GM12878 (cell line): ENCODE results near the gene PELI2. TPM values are rescaled to one million over a fixed set of nuclear protein-coding genes. Genes with fewer than 3 reads are reported as not detected.

Source experiments
- ATAC-seq: fragments of 200-7000 bp; cut with Tn5 transposase; 3 replicates; pipeline ENCODE4 v1.9.1; 2020; ENCODE audit warnings: mild to moderate bottlenecking, moderate library complexity
- BruUV-seq: library from RNA; stranded (reverse); fragments of 400-500 nt; replicated peaks from 2 replicates; lab custom pipeline; 2021; lab: Mats Ljungman, UMichigan
- CTCF ChIA-PET: fragments of 300-600 bp; sonication (Branson Sonifier 250); formaldehyde crosslinking; extraction: SDS; loops from one replicate; lab custom pipeline; 2021; ENCODE audit warnings: inconsistent platforms; lab: Yijun Ruan, JAX
- POLR2A ChIA-PET: fragments of 350-600 bp; formaldehyde crosslinking; extraction: SDS; loops from one replicate; lab custom pipeline; 2021; ENCODE audit warnings: inconsistent platforms; lab: Charles Lee
- RAD21 ChIA-PET: fragments of 300-600 bp; sonication (Branson Sonifier 250); formaldehyde crosslinking; loops from one replicate; lab custom pipeline; 2023; ENCODE audit warnings: antibody characterized with exemption; ENCODE audit not compliant: unreplicated experiment; lab: Charles Lee
- SMC1A ChIA-PET: fragments of 300-600 bp; sonication (Branson Sonifier 250); formaldehyde crosslinking; loops from one replicate; lab custom pipeline; 2023; ENCODE audit not compliant: unreplicated experiment, uncharacterized antibody; lab: Charles Lee
- DNase-seq: peaks from one replicate; pipeline ENCODE4 v3.0.0-alpha.2; 2011; ENCODE audit warnings: low read depth, low spot score
- FAIRE-seq: peaks from 3 replicates; lab custom pipeline; 2011; peaks lifted over from hg19 to GRCh38; lab: Jason Lieb, UNC
- H2AFZ ChIP-seq: 2 replicates; pipeline ENCODE4 v1.6.0; 2011; ENCODE audit warnings: low read depth, low read length, control low read depth; ENCODE audit not compliant: control insufficient read depth
- H3K27ac ChIP-seq: 2 replicates; pipeline ENCODE4 v1.5.1; 2011; ENCODE audit warnings: control low read depth; ENCODE audit not compliant: control insufficient read depth, insufficient read depth
- H3K27me3 ChIP-seq, 2 experiments: replicated peaks in 1 of 2; 2 replicates each; pipeline versions ENCODE4 v1.6.0 to v1.6.1; 2011; ENCODE audit warnings: low read length in 1 of 2; ENCODE audit not compliant: control insufficient read depth in 2 of 2, insufficient read depth in 2 of 2
- H3K36me3 ChIP-seq, 2 experiments: 2 replicates each; pipeline ENCODE4 v1.5.1; 2011; ENCODE audit warnings: low read length in 1 of 2; ENCODE audit not compliant: control insufficient read depth in 2 of 2, insufficient read depth in 2 of 2
- H3K4me1 ChIP-seq: 2 replicates; pipeline ENCODE4 v1.6.1; 2011; ENCODE audit warnings: mild to moderate bottlenecking, low read length, moderate library complexity, mixed read lengths; ENCODE audit not compliant: control insufficient read depth, insufficient read depth
- H3K4me2 ChIP-seq: 2 replicates; pipeline ENCODE4 v1.6.0; 2011; ENCODE audit warnings: control low read depth; ENCODE audit not compliant: control insufficient read depth, insufficient read depth
- H3K4me3 ChIP-seq: fragments of 200-600 bp; sonication (generic); 2 replicates; pipeline ENCODE4 v1.5.1; 2016
- H3K79me2 ChIP-seq: 2 replicates; pipeline ENCODE4 v1.6.0; 2011; ENCODE audit warnings: low read length; ENCODE audit not compliant: control insufficient read depth, insufficient read depth
- H3K9ac ChIP-seq: 2 replicates; pipeline ENCODE4 v1.8.0; 2011; ENCODE audit warnings: low read length, control low read depth, mixed read lengths; ENCODE audit not compliant: control insufficient read depth, insufficient read depth
- H3K9me3 ChIP-seq: replicated peaks from 3 replicates; pipeline ENCODE4 v1.5.1; 2011; ENCODE audit warnings: mild to moderate bottlenecking, low read length; ENCODE audit not compliant: control insufficient read depth, insufficient read depth
- H4K20me1 ChIP-seq: 2 replicates; pipeline ENCODE4 v1.6.0; 2011; ENCODE audit not compliant: control insufficient read depth, insufficient read depth
- IRF4 ChIP-seq: IDR thresholded peaks from 2 replicates; pipeline ENCODE4 v1.6.1; 2011; ENCODE audit warnings: low read depth, low read length
- MXI1 ChIP-seq: fragments of 150-350 bp; IDR thresholded peaks from 2 replicates; pipeline ENCODE4 v1.6.1; 2011; ENCODE audit warnings: low read depth, mild to moderate bottlenecking, inconsistent platforms, low read length, improper control_type of control experiment
- NR2C2 ChIP-seq: IDR thresholded peaks from 2 replicates; pipeline ENCODE4 v1.6.1; 2011; ENCODE audit warnings: borderline replicate concordance, low read depth; ENCODE audit not compliant: control insufficient read depth, insufficient read length
- RELA ChIP-seq: fragments of 450-650 bp; IDR thresholded peaks from 2 replicates; pipeline ENCODE4 v1.8.0; 2014; ENCODE audit warnings: borderline replicate concordance; ENCODE audit not compliant: partially characterized antibody
- SMARCA5 ChIP-seq: fragments of 450-650 bp; IDR thresholded peaks from 2 replicates; pipeline ENCODE4 v1.6.1; 2017; ENCODE audit warnings: mild to moderate bottlenecking
- WGBS: methylation state at CpG from one replicate; pipeline ENCODE4 v1.1.6; 2016; ENCODE audit warnings: low lambda C conversion rate; ENCODE audit not compliant: insufficient replicate concordance, insufficient coverage; ENCODE audit errors: missing lambda C conversion rate; 5-methylcytosine and 5-hydroxymethylcytosine counted together
- in situ Hi-C: fragments of 300-500 bp; cut with MboI; formaldehyde crosslinking; loops from 9 replicates; pipeline ENCODE4 v1.14.3; 2018; ENCODE audit warnings: mixed read lengths
- intact Hi-C: fragments of 100-400 bp; cut with micrococcal nuclease; formaldehyde crosslinking; loops from one replicate; pipeline ENCODE4 v1.14.2; 2022; ENCODE audit not compliant: unreplicated experiment
- polyA plus RNA-seq, 11 experiments: library from polyadenylated mRNA; depleted of rRNA in 4 of 11; unstranded in 6 of 11; stranded (reverse) in 5 of 11; fragments of >200 nt; fragmentation: Nextera tagmentation in 4 of 11; fragmentation: Illumina TruSeq in 1 of 11; extraction: Ambion mirVana in 4 of 11; extraction: Trizol in 1 of 11; gene quantifications; 1 replicate in 1 of 11; 2 replicates in 10 of 11; pipeline versions ENCODE4 v1.2.1 to v1.2.3, GENCODE V29; 2011 to 2016; ENCODE audit warnings: inconsistent platforms in 2 of 11, missing spikeins in 2 of 11, low read depth in 1 of 11
- total RNA-seq, 4 experiments: library from RNA; depleted of rRNA in 3 of 4; stranded (reverse); fragments of >200 nt in 3 of 4; fragmentation: Illumina TruSeq in 1 of 4; extraction: Trizol in 1 of 4; gene quantifications; 2 replicates each; pipeline versions ENCODE4 v1.2.1 to v1.2.3, GENCODE V29; 2013 to 2021
- TF ChIP-seq, protein P1 (sequence below): IDR thresholded peaks from 2 replicates; pipeline ENCODE4 v1.6.1; 2012; ENCODE audit warnings: low read length, inconsistent platforms
- TF ChIP-seq, protein P2 (sequence below): fragments of 450-650 bp; formaldehyde crosslinking; IDR thresholded peaks from 2 replicates; pipeline ENCODE4 v1.4.0; 2020; ENCODE audit warnings: mild to moderate bottlenecking, moderate library complexity

PELI2 gene
- total and polyA plus RNA-seq, 10 of the 15 experiments (the other 5 are each of a cell fraction or from before 2014, with no cell fraction given), result under 0.01 to 0.10 (median 0.01) TPM; not detected in 3

DNA sequence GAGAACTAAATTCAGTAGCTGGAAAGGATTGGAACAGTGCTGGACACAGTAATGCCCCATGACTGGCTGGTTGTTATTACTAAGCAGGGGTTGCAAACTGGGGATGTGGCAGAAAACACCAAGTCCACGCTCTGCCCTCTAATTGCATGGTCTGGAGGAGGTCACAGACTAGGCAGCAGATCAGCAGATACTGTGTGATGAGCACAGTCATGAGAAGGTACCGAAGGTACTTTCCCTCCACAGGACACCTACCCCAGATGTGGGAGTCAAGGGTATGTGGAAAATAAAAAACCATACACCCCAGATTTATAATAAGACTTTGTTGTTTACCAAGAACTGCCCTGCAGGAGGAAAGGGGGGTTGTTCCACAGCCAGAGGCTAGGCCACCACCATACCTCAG lies 175.3 kb downstream of the PELI2 start:
- Histone ChIP-seq H3K9ac (no peak overlapping the region), H3K4me2 (no peak overlapping the region)
- SMC1A ChIA-PET, result interaction anchor here (1.4 kb wide), 1 partner anchor 42 kb away, joined by 3 read pairs; no protein-coding TSS in a partner anchor
- BruUV-seq, result no TSS peak
- TF ChIP-seq NR2C2 (no peak), MXI1 (no peak), IRF4 (no peak), RELA (no peak), SMARCA5 (no peak)
- TF ChIP-seq, protein P1, sequence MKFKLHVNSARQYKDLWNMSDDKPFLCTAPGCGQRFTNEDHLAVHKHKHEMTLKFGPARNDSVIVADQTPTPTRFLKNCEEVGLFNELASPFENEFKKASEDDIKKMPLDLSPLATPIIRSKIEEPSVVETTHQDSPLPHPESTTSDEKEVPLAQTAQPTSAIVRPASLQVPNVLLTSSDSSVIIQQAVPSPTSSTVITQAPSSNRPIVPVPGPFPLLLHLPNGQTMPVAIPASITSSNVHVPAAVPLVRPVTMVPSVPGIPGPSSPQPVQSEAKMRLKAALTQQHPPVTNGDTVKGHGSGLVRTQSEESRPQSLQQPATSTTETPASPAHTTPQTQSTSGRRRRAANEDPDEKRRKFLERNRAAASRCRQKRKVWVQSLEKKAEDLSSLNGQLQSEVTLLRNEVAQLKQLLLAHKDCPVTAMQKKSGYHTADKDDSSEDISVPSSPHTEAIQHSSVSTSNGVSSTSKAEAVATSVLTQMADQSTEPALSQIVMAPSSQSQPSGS, result no peak
- TF ChIP-seq, protein P2, sequence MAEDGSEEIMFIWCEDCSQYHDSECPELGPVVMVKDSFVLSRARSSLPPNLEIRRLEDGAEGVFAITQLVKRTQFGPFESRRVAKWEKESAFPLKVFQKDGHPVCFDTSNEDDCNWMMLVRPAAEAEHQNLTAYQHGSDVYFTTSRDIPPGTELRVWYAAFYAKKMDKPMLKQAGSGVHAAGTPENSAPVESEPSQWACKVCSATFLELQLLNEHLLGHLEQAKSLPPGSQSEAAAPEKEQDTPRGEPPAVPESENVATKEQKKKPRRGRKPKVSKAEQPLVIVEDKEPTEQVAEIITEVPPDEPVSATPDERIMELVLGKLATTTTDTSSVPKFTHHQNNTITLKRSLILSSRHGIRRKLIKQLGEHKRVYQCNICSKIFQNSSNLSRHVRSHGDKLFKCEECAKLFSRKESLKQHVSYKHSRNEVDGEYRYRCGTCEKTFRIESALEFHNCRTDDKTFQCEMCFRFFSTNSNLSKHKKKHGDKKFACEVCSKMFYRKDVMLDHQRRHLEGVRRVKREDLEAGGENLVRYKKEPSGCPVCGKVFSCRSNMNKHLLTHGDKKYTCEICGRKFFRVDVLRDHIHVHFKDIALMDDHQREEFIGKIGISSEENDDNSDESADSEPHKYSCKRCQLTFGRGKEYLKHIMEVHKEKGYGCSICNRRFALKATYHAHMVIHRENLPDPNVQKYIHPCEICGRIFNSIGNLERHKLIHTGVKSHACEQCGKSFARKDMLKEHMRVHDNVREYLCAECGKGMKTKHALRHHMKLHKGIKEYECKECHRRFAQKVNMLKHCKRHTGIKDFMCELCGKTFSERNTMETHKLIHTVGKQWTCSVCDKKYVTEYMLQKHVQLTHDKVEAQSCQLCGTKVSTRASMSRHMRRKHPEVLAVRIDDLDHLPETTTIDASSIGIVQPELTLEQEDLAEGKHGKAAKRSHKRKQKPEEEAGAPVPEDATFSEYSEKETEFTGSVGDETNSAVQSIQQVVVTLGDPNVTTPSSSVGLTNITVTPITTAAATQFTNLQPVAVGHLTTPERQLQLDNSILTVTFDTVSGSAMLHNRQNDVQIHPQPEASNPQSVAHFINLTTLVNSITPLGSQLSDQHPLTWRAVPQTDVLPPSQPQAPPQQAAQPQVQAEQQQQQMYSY, result no peak
- TF ChIP-seq, all 136 proteins: peak for 0
- H3K4me3 ChIP-seq, result no peak overlapping the region
- 13% methylated on average over 2 of the region's 2 CpGs for WGBS
- ATAC-seq, result no peak
- no peaks in the 10 kb centered on the region for H3K9me3 ChIP-seq
- no peak overlapping the region for H2AFZ ChIP-seq
- H3K27ac ChIP-seq, result no peak overlapping the region
- H4K20me1 ChIP-seq, result no peaks in the 10 kb centered on the region
- no peaks in the 10 kb centered on the region for H3K36me3 ChIP-seq
- CTCF ChIA-PET, result no interaction called here
- RAD21 ChIA-PET, result no interaction called here
- no peaks in the 10 kb centered on the region for H3K79me2 ChIP-seq
- POLR2A ChIA-PET, result no interaction called here
- DNase-seq, result no peak
- no peaks in the 10 kb centered on the region; a peak in 1 of 4 replicates for H3K27me3 ChIP-seq
- H3K4me1 ChIP-seq, result no peaks in the 10 kb centered on the region
- no peak for FAIRE-seq
- intact Hi-C loops (no loop called here), in situ Hi-C loops (no loop called here)
